ENCODE measurements around the gene FGF7.
"Not testable (repeated sequence)": the region's sequence is repeated elsewhere in the genome, so short reads cannot be mapped to it uniquely, and the experiment has no call there.

The FGF7 gene

GRCh38 chr15:49492830-49493229, 69.8 kb downstream of the FGF7 start:
- no peak for DNase-seq (ENCODE audit: low read depth in 3 of 3)

- DNase-seq (ENCODE audit: low read depth in 3 of 3): no peak
Observed at GRCh38 chr15:49494842-49495241, 71.8 kb downstream of the FGF7 start.

GRCh38 chr15:49495993-49496753, 73.1 kb downstream of the FGF7 start:
- no peak for DNase-seq (ENCODE audit: low read depth in 3 of 3)

GRCh38 chr15:49501586-49501985, 78.5 kb downstream of the FGF7 start:
- DNase-seq (ENCODE audit: low read depth in 3 of 3): no peak

GRCh38 chr15:49506341-49506740, 83.3 kb downstream of the FGF7 start:
- no peak for DNase-seq (ENCODE audit: low read depth in 3 of 3)

- no peak for DNase-seq (ENCODE audit: low read depth in 3 of 3)
Observed at GRCh38 chr15:49507261-49507660, 84.2 kb downstream of the FGF7 start.

- DNase-seq (ENCODE audit: low read depth in 3 of 3): not testable (repeated sequence)
Observed at GRCh38 chr15:49512739-49513138, 89.7 kb downstream of the FGF7 start.

GRCh38 chr15:49521802-49522201, 98.8 kb downstream of the FGF7 start:
- DNase-seq (ENCODE audit: low read depth in 3 of 3): no peak

- no peak for DNase-seq (ENCODE audit: low read depth in 3 of 3)
Observed at GRCh38 chr15:49528289-49528688, 105.2 kb downstream of the FGF7 start.

- no peak for DNase-seq (ENCODE audit: low read depth in 3 of 3)
Observed at GRCh38 chr15:49530092-49530491, 107.0 kb downstream of the FGF7 start.
